H9 (cell line): ENCODE data around the gene CDC14A. TPM values are rescaled to one million over a fixed set of nuclear protein-coding genes. Genes with fewer than 3 reads are reported as not detected.

Experiments used
- DNase-seq: peaks from one replicate; pipeline ENCODE4 v3.0.0-alpha.2; 2017
- H2AFZ ChIP-seq: one replicate; pipeline ENCODE4 v1.6.1; 2013; ENCODE audit warnings: mild to moderate bottlenecking, low read length, control low read depth, moderate library complexity
- H2AK5ac ChIP-seq: 2 replicates; pipeline ENCODE4 v1.6.1; 2013; ENCODE audit warnings: low read length, control low read depth, mixed read lengths; ENCODE audit not compliant: insufficient read length
- H2BK120ac ChIP-seq: one replicate; pipeline ENCODE4 v1.6.1; 2013; ENCODE audit warnings: low read depth, mild to moderate bottlenecking, low read length, control low read depth, inconsistent platforms; ENCODE audit not compliant: poor library complexity, severe bottlenecking
- H2BK12ac ChIP-seq: 2 replicates; pipeline ENCODE4 v1.6.1; 2013; ENCODE audit warnings: low read length, control low read depth, mixed read lengths, low read depth; ENCODE audit not compliant: insufficient read length
- H2BK15ac ChIP-seq: 2 replicates; pipeline ENCODE4 v1.6.1; 2013; ENCODE audit warnings: low read depth, low read length, control low read depth
- H2BK20ac ChIP-seq: one replicate; pipeline ENCODE4 v1.6.1; 2013; ENCODE audit warnings: low read depth, mild to moderate bottlenecking, low read length, control low read depth, inconsistent platforms; ENCODE audit not compliant: poor library complexity, severe bottlenecking
- H2BK5ac ChIP-seq: 2 replicates; pipeline ENCODE4 v1.6.1; 2013; ENCODE audit warnings: low read length, control low read depth, mixed read lengths; ENCODE audit not compliant: insufficient read length
- H3K14ac ChIP-seq: 2 replicates; pipeline ENCODE4 v1.6.1; 2013; ENCODE audit warnings: low read length, control low read depth; ENCODE audit not compliant: insufficient read depth
- H3K18ac ChIP-seq: 2 replicates; pipeline ENCODE4 v1.6.1; 2013; ENCODE audit warnings: low read depth, mild to moderate bottlenecking, mixed read lengths, low read length, control low read depth; ENCODE audit not compliant: insufficient read length
- H3K23ac ChIP-seq: 2 replicates; pipeline ENCODE4 v1.6.1; 2013; ENCODE audit warnings: low read length, control low read depth, mixed read lengths, low read depth; ENCODE audit not compliant: insufficient read length
- H3K23me2 ChIP-seq: 2 replicates; pipeline ENCODE4 v1.6.1; 2013; ENCODE audit warnings: low read depth, mild to moderate bottlenecking, mixed read lengths, low read length, control low read depth; ENCODE audit not compliant: insufficient read length, poor library complexity, severe bottlenecking
- H3K27ac ChIP-seq: 2 replicates; pipeline ENCODE4 v1.5.1; 2013; ENCODE audit warnings: low read length, control low read depth, mixed read lengths, low read depth; ENCODE audit not compliant: insufficient read length
- H3K27me3 ChIP-seq: 2 replicates; pipeline ENCODE4 v1.6.1; 2013; ENCODE audit warnings: low read length, control low read depth, inconsistent platforms; ENCODE audit not compliant: insufficient read depth
- H3K4ac ChIP-seq: 2 replicates; pipeline ENCODE4 v1.6.1; 2013; ENCODE audit warnings: low read depth, mild to moderate bottlenecking, control low read depth, inconsistent platforms, low read length, moderate library complexity
- H3K4me1 ChIP-seq: 2 replicates; pipeline ENCODE4 v1.6.1; 2013; ENCODE audit warnings: low read length, control low read depth, inconsistent platforms; ENCODE audit not compliant: insufficient read depth
- H3K4me2 ChIP-seq: 2 replicates; pipeline ENCODE4 v1.6.1; 2013; ENCODE audit warnings: low read length, control low read depth, mixed read lengths; ENCODE audit not compliant: insufficient read length, insufficient read depth
- H3K56ac ChIP-seq: 2 replicates; pipeline ENCODE4 v1.6.1; 2013; ENCODE audit warnings: low read depth, mild to moderate bottlenecking, mixed read lengths, low read length, control low read depth; ENCODE audit not compliant: insufficient read length
- H3K79me1 ChIP-seq: 2 replicates; pipeline ENCODE4 v1.6.1; 2013; ENCODE audit warnings: low read depth, mild to moderate bottlenecking, moderate library complexity, low read length, control low read depth, inconsistent platforms; ENCODE audit not compliant: insufficient read depth, poor library complexity, severe bottlenecking
- H3K79me2 ChIP-seq: 2 replicates; pipeline ENCODE4 v1.6.1; 2013; ENCODE audit warnings: low read length, control low read depth, inconsistent platforms; ENCODE audit not compliant: insufficient read depth
- H3K9ac ChIP-seq: 2 replicates; pipeline ENCODE4 v1.6.1; 2013; ENCODE audit warnings: low read length, control low read depth, mixed read lengths; ENCODE audit not compliant: insufficient read length; ENCODE audit errors: extremely low read depth
- H3K9me3 ChIP-seq: one replicate; pipeline ENCODE4 v1.6.1; 2013; ENCODE audit warnings: low read depth, low read length, inconsistent platforms; ENCODE audit not compliant: control insufficient read depth
- H3T11ph ChIP-seq: one replicate; pipeline ENCODE4 v1.6.1; 2013; ENCODE audit warnings: mild to moderate bottlenecking, low read length, control low read depth, inconsistent platforms
- H4K20me1 ChIP-seq: one replicate; pipeline ENCODE4 v1.6.1; 2013; ENCODE audit not compliant: control insufficient read depth, insufficient read length, insufficient read depth
- H4K5ac ChIP-seq: 2 replicates; pipeline ENCODE4 v1.6.1; 2013; ENCODE audit warnings: low read depth, mild to moderate bottlenecking, mixed read lengths, low read length, control low read depth; ENCODE audit not compliant: insufficient read length
- H4K8ac ChIP-seq: replicated peaks from 2 replicates; pipeline ENCODE4 v1.6.1; 2013; ENCODE audit warnings: low read length, control low read depth, mixed read lengths, low read depth; ENCODE audit not compliant: insufficient read length
- H4K91ac ChIP-seq: 2 replicates; pipeline ENCODE4 v1.6.1; 2013; ENCODE audit warnings: low read depth, mild to moderate bottlenecking, moderate library complexity, mixed read lengths, low read length, control low read depth; ENCODE audit not compliant: insufficient read length
- H3K27ac Mint-ChIP-seq, 3 experiments: 2 replicates in 2 of 3; 3 replicates in 1 of 3; pipeline ENCODE4 v1.8.0; 2020 to 2021; ENCODE audit warnings: mixed read lengths in 3 of 3, mild to moderate bottlenecking in 1 of 3, moderate library complexity in 1 of 3
- H3K27me3 Mint-ChIP-seq: 2 replicates; pipeline ENCODE4 v1.8.0; 2021; ENCODE audit warnings: low read depth, mild to moderate bottlenecking, moderate library complexity, mixed read lengths
- H3K36me3 Mint-ChIP-seq, 3 experiments: 2 replicates in 2 of 3; 3 replicates in 1 of 3; pipeline ENCODE4 v1.8.0; 2020 to 2021; ENCODE audit warnings: low read depth in 3 of 3, mixed read lengths in 3 of 3; ENCODE audit not compliant: insufficient read depth in 1 of 3
- H3K4me1 Mint-ChIP-seq, 2 experiments: 2 replicates each; pipeline ENCODE4 v1.8.0; 2020; ENCODE audit warnings: mixed read lengths in 2 of 2
- H3K4me3 Mint-ChIP-seq, 2 experiments: 2 replicates in 1 of 2; 3 replicates in 1 of 2; pipeline ENCODE4 v1.8.0; 2020 to 2021; ENCODE audit warnings: mild to moderate bottlenecking in 2 of 2, mixed read lengths in 2 of 2, moderate library complexity in 1 of 2
- H3K9me3 Mint-ChIP-seq, 2 experiments: 2 replicates in 1 of 2; 3 replicates in 1 of 2; pipeline ENCODE4 v1.8.0; 2020; ENCODE audit warnings: mild to moderate bottlenecking in 2 of 2, mixed read lengths in 2 of 2, moderate library complexity in 1 of 2
- CTCF ChIP-seq: fragments of 200-600 bp; sonication (generic); conservative IDR thresholded peaks from 3 replicates; pipeline ENCODE4 v1.8.0; 2021; ENCODE audit warnings: antibody characterized with exemption, mild to moderate bottlenecking
- WGBS: extraction: QIAGEN DNeasy Blood & Tissue Kit; methylation state at CpG from one replicate; pipeline ENCODE4 v1.1.7; 2013; ENCODE audit warnings: missing lambda C conversion rate, low lambda C conversion rate, mixed read lengths; ENCODE audit not compliant: insufficient read length; ENCODE audit errors: extremely low coverage; 5-methylcytosine and 5-hydroxymethylcytosine counted together
- total RNA-seq: library from RNA; stranded (reverse); gene quantifications from 2 replicates; pipeline ENCODE4 v1.2.1, GENCODE V29; 2021

CDC14A gene
- total RNA-seq, 1 experiment from 2014 or later = 8.9 TPM

GRCh38 chr1:100461222-100461621 is 108.9 kb downstream of the CDC14A start:
- H3K4me3 Mint-ChIP-seq = no peak overlapping the region
- Histone ChIP-seq H4K20me1 (no peaks in the 10 kb centered on the region), H3K4me2 (no peak overlapping the region), H2BK120ac (no peak overlapping the region), H3K4ac (no peak overlapping the region), H2AK5ac (no peak overlapping the region), H3K56ac (no peak overlapping the region), H3K27me3 (no peaks in the 10 kb centered on the region; the same call in 1 of the 2 replicates), H4K8ac (no peak overlapping the region), H3K79me2 (no peaks in the 10 kb centered on the region), H3K23ac (no peak overlapping the region), H2AFZ (no peak overlapping the region), H3K14ac (no peak overlapping the region), H3K27ac (no peak overlapping the region), H3K4me1 (peaks cover 13% of the 10 kb centered on the region), H3T11ph (no peak overlapping the region), H2BK5ac (no peak overlapping the region), H4K91ac (no peak overlapping the region), H3K9ac (no peak overlapping the region), H4K5ac (no peak overlapping the region), H3K23me2 (no peaks in the 10 kb centered on the region), H2BK20ac (no peak overlapping the region), H3K18ac (no peak overlapping the region), H2BK12ac (no peak overlapping the region), H3K9me3 (no peaks in the 10 kb centered on the region), H3K79me1 (no peaks in the 10 kb centered on the region), H2BK15ac (no peak overlapping the region)
- no peak overlapping the region; a peak in 1 of 7 replicates for H3K27ac Mint-ChIP-seq
- WGBS = no CpG with 5 or more reads among the region's 4 CpGs
- peaks cover 0 to 11% (median 4%) of the 10 kb centered on the region in 3 experiments; a peak in 5 of 7 replicates for H3K36me3 Mint-ChIP-seq
- no peaks in the 10 kb centered on the region; a peak in 1 of 5 replicates for H3K9me3 Mint-ChIP-seq
- no peaks in the 10 kb centered on the region; the same call in 1 of the 2 replicates for H3K27me3 Mint-ChIP-seq
- peak; percentile 30 for DNase-seq
- no peak for TF ChIP-seq CTCF
- peaks cover 48 to 56% of the 10 kb centered on the region in 2 experiments for H3K4me1 Mint-ChIP-seq
